CD14-positive monocyte (primary cell): Measurements from ENCODE around the gene ALOX15. TPM values are rescaled to one million over a fixed set of nuclear protein-coding genes. Genes with fewer than 3 reads are reported as not detected.
"Not testable (repeated sequence)": the region's sequence is repeated elsewhere in the genome, so short reads cannot be mapped to it uniquely, and the experiment has no call there.

Experiments
- DNase-seq, 3 donors: peaks; one replicate each; pipeline ENCODE4 v3.0.0-alpha.2; 2011 to 2022
- H2AFZ ChIP-seq: 2 replicates; pipeline ENCODE4 v1.6.0; 2012; ENCODE audit warnings: mild to moderate bottlenecking, low read depth, low read length, inconsistent platforms; ENCODE audit not compliant: insufficient read depth, poor library complexity, severe bottlenecking
- H3K27ac ChIP-seq, 2 donors: 1 replicate in 1 of 2; 2 replicates in 1 of 2; pipeline ENCODE4 v1.5.1; 2012 to 2013; ENCODE audit warnings: low read length in 2 of 2, control low read depth in 1 of 2, inconsistent platforms in 1 of 2, low read depth in 1 of 2, mild to moderate bottlenecking in 1 of 2
- H3K27me3 ChIP-seq, 2 donors: one replicate each; pipeline versions ENCODE4 v1.6.0 to v1.6.1; 2011 to 2013; ENCODE audit warnings: low read length in 2 of 2; ENCODE audit not compliant: control insufficient read depth in 2 of 2, insufficient read depth in 2 of 2
- H3K36me3 ChIP-seq, 2 donors: replicated peaks in 1 of 2; 1 replicate in 1 of 2; 2 replicates in 1 of 2; pipeline versions ENCODE4 v1.5.1 to v1.6.1; 2012 to 2013; ENCODE audit warnings: low read length in 2 of 2, control low read depth in 1 of 2, inconsistent platforms in 1 of 2, mild to moderate bottlenecking in 1 of 2; ENCODE audit not compliant: insufficient read depth in 2 of 2, control insufficient read depth in 1 of 2
- H3K4me1 ChIP-seq, 2 donors: 1 replicate in 1 of 2; 2 replicates in 1 of 2; pipeline versions ENCODE4 v1.5.1 to v1.6.1; 2012 to 2013; ENCODE audit warnings: low read length in 2 of 2, control low read depth in 1 of 2, inconsistent platforms in 1 of 2, mild to moderate bottlenecking in 1 of 2, moderate library complexity in 1 of 2; ENCODE audit not compliant: insufficient read depth in 2 of 2, control insufficient read depth in 1 of 2
- H3K4me2 ChIP-seq: replicated peaks from 2 replicates; pipeline ENCODE3; 2012; ENCODE audit warnings: low read length, moderate library complexity, mild to moderate bottlenecking; ENCODE audit not compliant: poor library complexity, severe bottlenecking; ENCODE audit errors: extremely low read depth
- H3K4me3 ChIP-seq, 3 experiments: fragments of 200-600 bp in 1 of 3; sonication (generic) in 1 of 3; replicated peaks in 1 of 3; 1 replicate in 2 of 3; 2 replicates in 1 of 3; pipeline ENCODE4 v1.5.1; 2011 to 2013; ENCODE audit warnings: low read length in 3 of 3, mild to moderate bottlenecking in 3 of 3, control low read depth in 2 of 3, low read depth in 2 of 3, inconsistent platforms in 1 of 3, moderate library complexity in 1 of 3
- H3K79me2 ChIP-seq: 2 replicates; pipeline ENCODE4 v1.6.0; 2012; ENCODE audit warnings: mild to moderate bottlenecking, control low read depth, inconsistent platforms, low read length, moderate library complexity; ENCODE audit not compliant: insufficient read depth
- H3K9ac ChIP-seq: 2 replicates; pipeline ENCODE4 v1.6.0; 2017; ENCODE audit warnings: low read length, mild to moderate bottlenecking; ENCODE audit not compliant: insufficient read depth, poor library complexity, severe bottlenecking
- H3K9me3 ChIP-seq, 2 donors: replicated peaks in 1 of 2; 1 replicate in 1 of 2; 2 replicates in 1 of 2; pipeline versions ENCODE4 v1.5.1 to v1.6.1; 2012 to 2013; ENCODE audit warnings: low read length in 2 of 2, control low read depth in 1 of 2; ENCODE audit not compliant: control insufficient read depth in 1 of 2, insufficient read depth in 1 of 2
- H4K20me1 ChIP-seq: 2 replicates; pipeline ENCODE4 v1.6.0; 2012; ENCODE audit warnings: mild to moderate bottlenecking, low read length, control low read depth, moderate library complexity; ENCODE audit not compliant: insufficient read depth
- H3K27ac Mint-ChIP-seq, 7 donors: one replicate each; pipeline ENCODE4 v1.8.0; 2020; ENCODE audit warnings: mild to moderate bottlenecking in 7 of 7, mixed read lengths in 7 of 7, moderate library complexity in 6 of 7, inconsistent platforms in 2 of 7
- H3K27me3 Mint-ChIP-seq, 3 donors: one replicate each; pipeline ENCODE4 v1.8.0; 2021 to 2022; ENCODE audit warnings: low read depth in 3 of 3, mild to moderate bottlenecking in 3 of 3, mixed read lengths in 3 of 3, moderate library complexity in 3 of 3, inconsistent platforms in 1 of 3
- H3K36me3 Mint-ChIP-seq, 2 donors: one replicate each; pipeline ENCODE4 v1.8.0; 2020; ENCODE audit warnings: mixed read lengths in 2 of 2, inconsistent platforms in 1 of 2, mild to moderate bottlenecking in 1 of 2
- H3K4me1 Mint-ChIP-seq: one replicate; pipeline ENCODE4 v1.8.0; 2020; ENCODE audit warnings: mild to moderate bottlenecking, mixed read lengths
- H3K4me3 Mint-ChIP-seq, 2 donors: one replicate each; pipeline ENCODE4 v1.8.0; 2020; ENCODE audit warnings: mild to moderate bottlenecking in 2 of 2, mixed read lengths in 2 of 2, moderate library complexity in 1 of 2
- H3K9me3 Mint-ChIP-seq, 7 donors: one replicate each; pipeline ENCODE4 v1.8.0; 2020 to 2022; ENCODE audit warnings: mixed read lengths in 7 of 7, mild to moderate bottlenecking in 6 of 7, moderate library complexity in 6 of 7, inconsistent platforms in 2 of 7
- CTCF ChIP-seq: fragments of 200-600 bp; IDR thresholded peaks from one replicate; pipeline ENCODE4 v1.8.0; 2022; ENCODE audit warnings: antibody characterized with exemption, mild to moderate bottlenecking
- WGBS: methylation state at CpG from one replicate; pipeline ENCODE4 v1.1.5; 2013; ENCODE audit warnings: missing lambda C conversion rate; ENCODE audit not compliant: insufficient coverage; 5-methylcytosine and 5-hydroxymethylcytosine counted together
- intact Hi-C, 2 donors: fragments of 100-400 bp; cut with micrococcal nuclease; formaldehyde crosslinking; loops; one replicate each; pipeline versions ENCODE4 v1.15.0 to v1.15.1; 2023
- polyA plus RNA-seq, 3 donors: library from polyadenylated mRNA; depleted of rRNA in 1 of 3; unstranded in 2 of 3; stranded (reverse) in 1 of 3; fragments of 300-500 nt in 2 of 3; fragments of >200 nt in 1 of 3; fragmentation: Illumina TruSeq in 2 of 3; gene quantifications; 1 replicate in 2 of 3; 2 replicates in 1 of 3; pipeline ENCODE4 v1.2.3, GENCODE V29; 2012 to 2021

The ALOX15 gene
- polyA plus RNA-seq, 3 donors: 0.05 to 0.13 TPM; not detected in 1

- Mint-ChIP-seq H3K27ac (no peak overlapping the region), H3K36me3 (no peaks in the 10 kb centered on the region), H3K4me3 (no peak overlapping the region), H3K9me3 (no peaks in the 10 kb centered on the region), H3K4me1 (peaks cover 7% of the 10 kb centered on the region), H3K27me3 (peaks cover 18 to 33% (median 24%) of the 10 kb centered on the region in 3 donors)
- H3K4me1 ChIP-seq: peaks cover 4 to 6% of the 10 kb centered on the region in 2 donors
- peaks cover 0 to 11% of the 10 kb centered on the region in 2 donors for H3K27me3 ChIP-seq
- H2AFZ ChIP-seq: no peak overlapping the region
- intact Hi-C loops: no loop called here
- H3K9me3 ChIP-seq: no peaks in the 10 kb centered on the region
- no peaks in the 10 kb centered on the region for H3K79me2 ChIP-seq
- H3K9ac ChIP-seq: no peak overlapping the region
- no peak overlapping the region for H3K4me2 ChIP-seq
- WGBS: 71% methylated on average over 12 of the region's 12 CpGs
- H3K27ac ChIP-seq: no peak overlapping the region
- H3K4me3 ChIP-seq: no peak overlapping the region
- no peaks in the 10 kb centered on the region for H3K36me3 ChIP-seq
- no peak for TF ChIP-seq CTCF
- H4K20me1 ChIP-seq: no peaks in the 10 kb centered on the region
- DNase-seq: peak in 2 of 3 donors; percentile 4 to 19
Observed at GRCh38 chr17:4591529-4591928, 49.9 kb downstream of the ALOX15 start.

- TF ChIP-seq CTCF: no peak
- no peaks in the 10 kb centered on the region for H3K9me3 Mint-ChIP-seq
- H2AFZ ChIP-seq: no peak overlapping the region
- H3K27me3 ChIP-seq: peaks cover 0 to 16% of the 10 kb centered on the region in 2 donors
- H3K36me3 ChIP-seq: no peaks in the 10 kb centered on the region
- H3K27ac ChIP-seq: no peak overlapping the region
- H3K4me1 ChIP-seq: peaks cover 4 to 6% of the 10 kb centered on the region in 2 donors
- intact Hi-C loops: no loop called here
- 86% methylated on average over 10 of the region's 10 CpGs for WGBS
- no peak overlapping the region for H3K9ac ChIP-seq
- H3K4me2 ChIP-seq: no peak overlapping the region
- H3K4me3 ChIP-seq: no peak overlapping the region
- H4K20me1 ChIP-seq: no peaks in the 10 kb centered on the region
- H3K79me2 ChIP-seq: no peaks in the 10 kb centered on the region
- no peak for DNase-seq
- no peaks in the 10 kb centered on the region for H3K9me3 ChIP-seq
- no peak overlapping the region for H3K27ac Mint-ChIP-seq
- H3K4me1 Mint-ChIP-seq: peaks cover 7% of the 10 kb centered on the region
- H3K27me3 Mint-ChIP-seq: peaks cover 22 to 37% (median 30%) of the 10 kb centered on the region in 3 donors
- H3K4me3 Mint-ChIP-seq: no peak overlapping the region
- no peaks in the 10 kb centered on the region for H3K36me3 Mint-ChIP-seq
Observed at GRCh38 chr17:4590981-4591453, 50.5 kb downstream of the ALOX15 start.

- H3K27ac ChIP-seq, H2AFZ ChIP-seq, intact Hi-C loops, H3K79me2 ChIP-seq, H3K4me3 Mint-ChIP-seq, H3K4me1 ChIP-seq, H3K9ac ChIP-seq, H4K20me1 ChIP-seq, H3K9me3 ChIP-seq, DNase-seq, H3K36me3 ChIP-seq, H3K9me3 Mint-ChIP-seq, H3K4me1 Mint-ChIP-seq, H3K4me2 ChIP-seq, H3K27ac Mint-ChIP-seq, H3K36me3 Mint-ChIP-seq, H3K4me3 ChIP-seq: not testable (repeated sequence)
- WGBS: 87% methylated on average over 8 of the region's 11 CpGs
- H3K27me3 Mint-ChIP-seq: peaks cover 32 to 42% (median 38%) of the 10 kb centered on the region in 3 donors
- H3K27me3 ChIP-seq: peaks cover 2 to 26% of the 10 kb centered on the region in 2 donors
Observed at GRCh38 chr17:4590042-4590441, 51.4 kb downstream of the ALOX15 start.
